Stomach (tissue), 4 donors: ENCODE measurements around the gene IRF3.

Source experiments
- CTCF ChIP-seq, 7 experiments: fragments of 450-650 bp in 4 of 7; fragments of 200-600 bp in 3 of 7; sonication (generic) in 3 of 7; IDR thresholded peaks; one replicate each; pipeline ENCODE4 v1.5.1; 2016 to 2019; ENCODE audit warnings: antibody characterized with exemption in 7 of 7, control low read depth in 2 of 7, mild to moderate bottlenecking in 1 of 7
- EP300 ChIP-seq: sonication (generic); formaldehyde crosslinking; IDR thresholded peaks from one replicate; pipeline ENCODE4 v1.6.1; 2017; ENCODE audit warnings: antibody characterized with exemption
- POLR2AphosphoS5 ChIP-seq, 3 donors: sonication (generic); formaldehyde crosslinking; IDR thresholded peaks; one replicate each; pipeline ENCODE4 v1.6.1; 2016; ENCODE audit warnings: antibody characterized with exemption in 3 of 3

GRCh38 chr19:49664171-49665035, 1.3 kb downstream of the IRF3 start:
- TF ChIP-seq EP300 (no peak), POLR2AphosphoS5 (IDR thresholded peaks at IDR 0.05) (peak; percentile 33 to 89 (median 85)), CTCF (IDR thresholded peaks at IDR 0.05) (peak in 3 of 7 experiments; percentile 15 to 45 (median 28))
